PC-3 (cell line): ENCODE data around the gene IDH3A.

ENCODE experiments used
- EZH2phosphoT487 ChIP-seq: fragments of 300-600 bp; sonication (generic); IDR thresholded peaks from 2 replicates; pipeline ENCODE4 v1.6.1; 2018; ENCODE audit warnings: mild to moderate bottlenecking, antibody characterized with exemption, low read length, borderline replicate concordance
- TF ChIP-seq, protein P1 (sequence below): fragments of 300-600 bp; sonication (generic); conservative IDR thresholded peaks from 2 replicates; pipeline ENCODE4 v1.5.1; 2017; ENCODE audit warnings: antibody characterized with exemption, low read depth, mild to moderate bottlenecking, low read length

- TF ChIP-seq, protein P1, sequence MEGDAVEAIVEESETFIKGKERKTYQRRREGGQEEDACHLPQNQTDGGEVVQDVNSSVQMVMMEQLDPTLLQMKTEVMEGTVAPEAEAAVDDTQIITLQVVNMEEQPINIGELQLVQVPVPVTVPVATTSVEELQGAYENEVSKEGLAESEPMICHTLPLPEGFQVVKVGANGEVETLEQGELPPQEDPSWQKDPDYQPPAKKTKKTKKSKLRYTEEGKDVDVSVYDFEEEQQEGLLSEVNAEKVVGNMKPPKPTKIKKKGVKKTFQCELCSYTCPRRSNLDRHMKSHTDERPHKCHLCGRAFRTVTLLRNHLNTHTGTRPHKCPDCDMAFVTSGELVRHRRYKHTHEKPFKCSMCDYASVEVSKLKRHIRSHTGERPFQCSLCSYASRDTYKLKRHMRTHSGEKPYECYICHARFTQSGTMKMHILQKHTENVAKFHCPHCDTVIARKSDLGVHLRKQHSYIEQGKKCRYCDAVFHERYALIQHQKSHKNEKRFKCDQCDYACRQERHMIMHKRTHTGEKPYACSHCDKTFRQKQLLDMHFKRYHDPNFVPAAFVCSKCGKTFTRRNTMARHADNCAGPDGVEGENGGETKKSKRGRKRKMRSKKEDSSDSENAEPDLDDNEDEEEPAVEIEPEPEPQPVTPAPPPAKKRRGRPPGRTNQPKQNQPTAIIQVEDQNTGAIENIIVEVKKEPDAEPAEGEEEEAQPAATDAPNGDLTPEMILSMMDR = no peak
- no peak for TF ChIP-seq EZH2phosphoT487
These were observed 19.9 kb upstream of the IDH3A start for GRCh38 chr15:78129077-78129750.
